Right atrium auricular region (tissue), 2 donors: ENCODE measurements around the gene RPL23. TPM values are rescaled to one million over a fixed set of nuclear protein-coding genes. Genes with fewer than 3 reads are reported as not detected.

Experiments
- DNase-seq: peaks from one replicate; pipeline ENCODE4 v3.0.0-alpha.2; 2019; ENCODE audit warnings: low spot score
- H3K27ac ChIP-seq, 2 donors: fragments of 200-600 bp; sonication (generic); 1 replicate in 1 of 2; 2 replicates in 1 of 2; pipeline ENCODE4 v1.5.1; 2016 to 2019
- H3K27me3 ChIP-seq, 2 donors: fragments of 200-600 bp; sonication (generic); one replicate each; pipeline versions ENCODE4 v1.5.1 to v1.6.0; 2017 to 2019
- H3K36me3 ChIP-seq: fragments of 200-600 bp; sonication (generic); one replicate; pipeline ENCODE4 v1.5.1; 2016
- H3K4me1 ChIP-seq, 2 donors: fragments of 200-600 bp; sonication (generic); one replicate each; pipeline versions ENCODE4 v1.5.1 to v1.6.0; 2017 to 2019
- H3K4me3 ChIP-seq, 2 donors: fragments of 200-600 bp; sonication (generic); 1 replicate in 1 of 2; 2 replicates in 1 of 2; pipeline ENCODE4 v1.5.1; 2017 to 2019; ENCODE audit warnings: mild to moderate bottlenecking in 1 of 2, moderate library complexity in 1 of 2
- H3K9me3 ChIP-seq, 2 donors: fragments of 200-600 bp; sonication (generic); one replicate each; pipeline ENCODE4 v1.5.1; 2019
- CTCF ChIP-seq, 2 donors: fragments of 200-600 bp; sonication (generic); IDR thresholded peaks; one replicate each; pipeline ENCODE4 v1.5.1; 2019; ENCODE audit warnings: antibody characterized with exemption in 2 of 2
- total RNA-seq, 2 donors: library from RNA; depleted of rRNA; stranded (reverse); fragments of >200 nt; gene quantifications; one replicate each; pipeline ENCODE4 v1.1.0, GENCODE V29; 2016

RPL23 gene
- total RNA-seq, 2 donors from 2014 or later, result 640 to 985 TPM

- DNase-seq, result no peak
- Histone ChIP-seq H3K4me3 (no peak overlapping the region), H3K4me1 (peaks cover 0 to 94% of the 10 kb centered on the region in 2 donors), H3K27me3 (no peaks in the 10 kb centered on the region), H3K27ac (peak overlapping the region; percentile 61 to 62), H3K36me3 (peaks cover 30% of the 10 kb centered on the region), H3K9me3 (no peaks in the 10 kb centered on the region)
- TF ChIP-seq CTCF (IDR thresholded peaks at IDR 0.05), result no peak
Observed at GRCh38 chr17:38882870-38883269, 29.3 kb upstream of the RPL23 start.

DNA sequence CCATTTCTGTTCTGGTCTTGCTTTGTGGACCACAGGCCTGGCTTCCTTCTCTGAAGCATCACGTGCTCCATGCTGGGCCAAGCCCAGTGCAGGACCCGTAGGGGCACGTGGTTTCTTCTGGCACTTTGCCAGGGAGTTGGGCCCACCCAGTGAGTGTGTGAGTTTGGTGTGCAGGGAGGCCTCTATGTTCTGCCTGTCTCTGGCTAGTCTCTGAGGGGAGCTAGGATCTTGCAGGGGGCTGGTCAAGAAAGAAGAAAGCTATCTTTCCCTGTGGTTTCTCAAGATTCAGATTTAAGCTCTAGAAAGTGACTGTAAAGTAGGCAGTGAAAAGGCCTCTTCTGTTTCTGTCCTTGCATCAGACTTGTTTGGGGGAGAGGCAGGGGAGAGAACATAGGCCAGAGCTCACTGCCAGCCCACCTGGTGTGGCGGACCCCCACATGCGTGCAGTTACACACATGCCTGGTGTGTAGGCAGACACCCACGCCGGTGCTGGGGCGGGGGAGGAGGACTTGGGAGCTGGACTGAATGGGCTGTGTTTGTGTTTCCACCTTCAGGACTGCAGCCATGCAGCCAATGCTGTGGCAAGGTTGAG lies 28.2 kb upstream of the RPL23 start:
- Histone ChIP-seq H3K36me3 (peaks cover 19% of the 10 kb centered on the region), H3K27ac (peak overlapping the region; percentile 43 to 57), H3K4me3 (no peak overlapping the region), H3K27me3 (no peaks in the 10 kb centered on the region), H3K9me3 (no peaks in the 10 kb centered on the region), H3K4me1 (peaks cover 0 to 99% of the 10 kb centered on the region in 2 donors)
- no peak for TF ChIP-seq CTCF (IDR thresholded peaks at IDR 0.05)
- DNase-seq, result peak; percentile 80

- DNase-seq, result peak; percentile 77
- Histone ChIP-seq H3K9me3 (no peaks in the 10 kb centered on the region), H3K27me3 (no peaks in the 10 kb centered on the region), H3K27ac (peak overlapping the region; percentile 43 to 57), H3K36me3 (peaks cover 17% of the 10 kb centered on the region), H3K4me1 (peaks cover 0 to 97% of the 10 kb centered on the region in 2 donors), H3K4me3 (no peak overlapping the region)
- TF ChIP-seq CTCF (IDR thresholded peaks at IDR 0.05), result no peak
Observed at GRCh38 chr17:38879878-38880665, 26.6 kb upstream of the RPL23 start.

- peaks cover 14% of the 10 kb centered on the region for H3K36me3 ChIP-seq
- peaks cover 0 to 98% of the 10 kb centered on the region in 2 donors for H3K4me1 ChIP-seq
- H3K9me3 ChIP-seq, result no peaks in the 10 kb centered on the region
- no peaks in the 10 kb centered on the region for H3K27me3 ChIP-seq
- peak overlapping the region; percentile 5 to 43 for H3K27ac ChIP-seq
- H3K4me3 ChIP-seq, result no peak overlapping the region
- no peak for DNase-seq
- no peak for TF ChIP-seq CTCF (IDR thresholded peaks at IDR 0.05)
Observed at GRCh38 chr17:38877130-38877851, 23.8 kb upstream of the RPL23 start.

- no peaks in the 10 kb centered on the region for H3K27me3 ChIP-seq
- peaks cover 0 to 95% of the 10 kb centered on the region in 2 donors for H3K4me1 ChIP-seq
- H3K27ac ChIP-seq, result peak overlapping the region; percentile 63 to 96
- H3K36me3 ChIP-seq, result peaks cover 14% of the 10 kb centered on the region
- no peak for DNase-seq
- H3K9me3 ChIP-seq, result no peaks in the 10 kb centered on the region
- TF ChIP-seq CTCF (IDR thresholded peaks at IDR 0.05), result no peak
- H3K4me3 ChIP-seq, result peak overlapping the region in 1 of 2 donors; percentile 16
Observed at GRCh38 chr17:38875477-38876075, 22.1 kb upstream of the RPL23 start.
